Gastroesophageal sphincter (tissue), 3 donors: ENCODE results near the gene ATP5F1D.

Experiments
- CTCF ChIP-seq, 4 experiments: fragments of 200-600 bp in 2 of 4; fragments of 450-650 bp in 2 of 4; sonication (generic) in 1 of 4; IDR thresholded peaks; one replicate each; pipeline ENCODE4 v1.5.1; 2017 to 2019; ENCODE audit warnings: antibody characterized with exemption in 4 of 4, mild to moderate bottlenecking in 2 of 4, moderate library complexity in 2 of 4
- EP300 ChIP-seq: sonication (generic); formaldehyde crosslinking; IDR thresholded peaks from one replicate; pipeline ENCODE4 v1.6.1; 2017; ENCODE audit warnings: antibody characterized with exemption, mild to moderate bottlenecking
- POLR2A ChIP-seq, 2 donors: fragments of 450-650 bp; IDR thresholded peaks; one replicate each; pipeline ENCODE4 v1.6.1; 2017; ENCODE audit warnings: antibody characterized with exemption in 2 of 2, mild to moderate bottlenecking in 2 of 2, moderate library complexity in 1 of 2
- POLR2AphosphoS5 ChIP-seq: sonication (generic); formaldehyde crosslinking; IDR thresholded peaks from one replicate; pipeline ENCODE4 v1.6.1; 2017; ENCODE audit warnings: antibody characterized with exemption

GRCh38 chr19:1238369-1239303 is 2.9 kb upstream of the ATP5F1D start:
- TF ChIP-seq POLR2A (IDR thresholded peaks at IDR 0.05) (no peak), CTCF (IDR thresholded peaks at IDR 0.05) (no peak), POLR2AphosphoS5 (no peak), EP300 (no peak)
